Panc1 (cell line): Measurements from ENCODE around the gene APOL4. TPM values are rescaled to one million over a fixed set of nuclear protein-coding genes. Genes with fewer than 3 reads are reported as not detected.

ENCODE experiments used
- ATAC-seq: fragments of 200-7000 bp; cut with Tn5 transposase; 2 replicates; pipeline ENCODE4 v1.9.1; 2020; ENCODE audit warnings: mild to moderate bottlenecking, moderate library complexity
- BruUV-seq: library from RNA; stranded (reverse); fragments of 400-500 nt; replicated peaks from 2 replicates; lab custom pipeline; 2021; lab: Mats Ljungman, UMichigan
- CTCF ChIA-PET: fragments of 300-600 bp; sonication (Branson Sonifier 250); formaldehyde crosslinking; loops from one replicate; lab custom pipeline; 2022; ENCODE audit warnings: antibody characterized with exemption; lab: Charles Lee
- POLR2A ChIA-PET: fragments of 300-600 bp; sonication (Branson Sonifier 250); formaldehyde crosslinking; loops from one replicate; lab custom pipeline; 2022; ENCODE audit warnings: antibody characterized with exemption; lab: Charles Lee
- DNase-seq: peaks from one replicate; pipeline ENCODE4 v3.0.0-alpha.2; 2010; ENCODE audit warnings: low read depth, low spot score
- H3K27ac ChIP-seq: 2 replicates; pipeline ENCODE4 v1.5.1; 2011; ENCODE audit warnings: mild to moderate bottlenecking, low read length, inconsistent platforms
- H3K27me3 ChIP-seq: fragments of 200-500 bp; sonication (Bioruptor generic); 2 replicates; pipeline ENCODE4 v1.6.0; 2014; ENCODE audit warnings: low read length, inconsistent platforms; ENCODE audit not compliant: control insufficient read depth, insufficient read depth
- H3K36me3 ChIP-seq: fragments of 200-500 bp; sonication (Bioruptor generic); 2 replicates; pipeline ENCODE4 v1.5.1; 2014; ENCODE audit warnings: inconsistent platforms, mild to moderate bottlenecking, low read length, moderate library complexity; ENCODE audit not compliant: control insufficient read depth, insufficient read depth
- H3K4me1 ChIP-seq: 2 replicates; pipeline ENCODE4 v1.5.1; 2011; ENCODE audit warnings: inconsistent platforms, mild to moderate bottlenecking, low read length, moderate library complexity; ENCODE audit not compliant: control insufficient read depth, insufficient read depth
- H3K4me3 ChIP-seq, 2 experiments: 2 replicates each; pipeline ENCODE4 v1.5.1; 2011 to 2012; ENCODE audit warnings: low read depth in 2 of 2, low read length in 2 of 2, mild to moderate bottlenecking in 2 of 2, inconsistent platforms in 1 of 2, moderate library complexity in 1 of 2
- H3K9me3 ChIP-seq: fragments of 200-500 bp; sonication (Bioruptor generic); 2 replicates; pipeline ENCODE4 v1.5.1; 2014; ENCODE audit warnings: low read depth, mild to moderate bottlenecking, inconsistent platforms, low read length, moderate library complexity; ENCODE audit not compliant: control insufficient read depth, insufficient read depth
- CTCF ChIP-seq: fragments of 450-650 bp; IDR thresholded peaks from 2 replicates; pipeline ENCODE4 v1.5.1; 2017; ENCODE audit warnings: mild to moderate bottlenecking
- POLR2AphosphoS5 ChIP-seq: IDR thresholded peaks from 2 replicates; pipeline ENCODE4 v1.6.1; 2012; ENCODE audit warnings: mild to moderate bottlenecking, low read depth, low read length, moderate library complexity
- REST ChIP-seq, 2 experiments: IDR thresholded peaks; 2 replicates each; pipeline ENCODE4 v1.6.1; 2011 to 2012; ENCODE audit warnings: low read depth in 2 of 2, control low read depth in 1 of 2, low read length in 1 of 2, mild to moderate bottlenecking in 1 of 2, moderate library complexity in 1 of 2; ENCODE audit not compliant: insufficient read depth in 1 of 2
- SIN3A ChIP-seq: IDR thresholded peaks from 2 replicates; pipeline ENCODE4 v1.6.1; 2012; ENCODE audit warnings: low read depth, mild to moderate bottlenecking, low read length, moderate library complexity, borderline replicate concordance; ENCODE audit not compliant: insufficient read depth
- TCF7L2 ChIP-seq: IDR thresholded peaks from 2 replicates; pipeline ENCODE4 v1.6.1; 2011; ENCODE audit warnings: mild to moderate bottlenecking, low read depth, low read length, inconsistent platforms
- in situ Hi-C: cut with HindIII; loops from 2 replicates; pipeline ENCODE4 v1.10.0; 2016; ENCODE audit warnings: low sequenced_read_pairs, low pct_unique_long_range_greater_than_20kb
- intact Hi-C: fragments of 100-400 bp; cut with micrococcal nuclease; formaldehyde crosslinking; loops from one replicate; pipeline ENCODE4 v1.10.0; 2022; ENCODE audit not compliant: unreplicated experiment
- total RNA-seq: library from RNA; stranded (reverse); gene quantifications from one replicate; pipeline ENCODE4 v1.2.1, GENCODE V29; 2021; ENCODE audit not compliant: unreplicated experiment

APOL4 gene
- total RNA-seq, 1 experiment from 2014 or later, result not detected

GRCh38 chr22:36236388-36237319 is 35.0 kb upstream of the APOL4 start:
- ChIA-PET POLR2A (interaction anchor here (0.6 kb wide), 1 partner anchor 338 kb away, joined by 5 read pairs; no protein-coding TSS in a partner anchor), CTCF (no interaction called here)
- TF ChIP-seq SIN3A (no peak), REST (IDR thresholded peaks at IDR 0.05; ENCODE audit: insufficient read depth in 1 of 2, low read depth in 2 of 2, low read length in 1 of 2) (no peak), CTCF (no peak), TCF7L2 (no peak), POLR2AphosphoS5 (no peak)
- no TSS peak for BruUV-seq
- H3K4me3 ChIP-seq, result no peak overlapping the region
- ATAC-seq (no peak), DNase-seq (no peak)
- peaks cover 10% of the 10 kb centered on the region; the same call in 1 of the 2 replicates for H3K4me1 ChIP-seq
- intact Hi-C loops (no loop called here), in situ Hi-C loops (no loop called here)
- no peaks in the 10 kb centered on the region for H3K36me3 ChIP-seq
- H3K27ac ChIP-seq, result no peak overlapping the region
- H3K27me3 ChIP-seq, result no peaks in the 10 kb centered on the region
- H3K9me3 ChIP-seq, result no peaks in the 10 kb centered on the region

GRCh38 chr22:36235585-36235984 is 34.0 kb upstream of the APOL4 start:
- ChIA-PET POLR2A (no interaction called here), CTCF (interaction anchor here (0.6 kb wide), 1 partner anchor 19 kb away, joined by 3 read pairs; no protein-coding TSS in a partner anchor)
- no peaks in the 10 kb centered on the region for H3K36me3 ChIP-seq
- H3K9me3 ChIP-seq, result no peaks in the 10 kb centered on the region
- in situ Hi-C loops, result no loop called here
- no TSS peak for BruUV-seq
- no peak for DNase-seq
- intact Hi-C loops, result no loop called here
- H3K27me3 ChIP-seq, result no peaks in the 10 kb centered on the region
- ATAC-seq, result no peak
- no peak overlapping the region for H3K4me3 ChIP-seq
- H3K27ac ChIP-seq, result no peak overlapping the region
- TF ChIP-seq TCF7L2 (no peak), SIN3A (no peak), CTCF (no peak), POLR2AphosphoS5 (no peak), REST (IDR thresholded peaks at IDR 0.05; ENCODE audit: insufficient read depth in 1 of 2, low read depth in 2 of 2, low read length in 1 of 2) (no peak)
- H3K4me1 ChIP-seq, result peaks cover 10% of the 10 kb centered on the region; the same call in 1 of the 2 replicates
